ENCODE measurements around the gene SPDYE6.

Gene SPDYE6

GRCh38 chr7:102296179-102296438 lies 60.1 kb downstream of the SPDYE6 start:
- no peak for DNase-seq (ENCODE audit: low read depth)
- no peak overlapping the region for H3K4me3 ChIP-seq (ENCODE audit: low read depth, low read length)
